ENCODE data around the gene NME5. TPM values are rescaled to one million over a fixed set of nuclear protein-coding genes. Genes with fewer than 3 reads are reported as not detected.

NME5 gene
- total and polyA plus RNA-seq, 2 of the 4 experiments (the other 2 are of a cell fraction), result 0.17 to 0.18 TPM

DNA sequence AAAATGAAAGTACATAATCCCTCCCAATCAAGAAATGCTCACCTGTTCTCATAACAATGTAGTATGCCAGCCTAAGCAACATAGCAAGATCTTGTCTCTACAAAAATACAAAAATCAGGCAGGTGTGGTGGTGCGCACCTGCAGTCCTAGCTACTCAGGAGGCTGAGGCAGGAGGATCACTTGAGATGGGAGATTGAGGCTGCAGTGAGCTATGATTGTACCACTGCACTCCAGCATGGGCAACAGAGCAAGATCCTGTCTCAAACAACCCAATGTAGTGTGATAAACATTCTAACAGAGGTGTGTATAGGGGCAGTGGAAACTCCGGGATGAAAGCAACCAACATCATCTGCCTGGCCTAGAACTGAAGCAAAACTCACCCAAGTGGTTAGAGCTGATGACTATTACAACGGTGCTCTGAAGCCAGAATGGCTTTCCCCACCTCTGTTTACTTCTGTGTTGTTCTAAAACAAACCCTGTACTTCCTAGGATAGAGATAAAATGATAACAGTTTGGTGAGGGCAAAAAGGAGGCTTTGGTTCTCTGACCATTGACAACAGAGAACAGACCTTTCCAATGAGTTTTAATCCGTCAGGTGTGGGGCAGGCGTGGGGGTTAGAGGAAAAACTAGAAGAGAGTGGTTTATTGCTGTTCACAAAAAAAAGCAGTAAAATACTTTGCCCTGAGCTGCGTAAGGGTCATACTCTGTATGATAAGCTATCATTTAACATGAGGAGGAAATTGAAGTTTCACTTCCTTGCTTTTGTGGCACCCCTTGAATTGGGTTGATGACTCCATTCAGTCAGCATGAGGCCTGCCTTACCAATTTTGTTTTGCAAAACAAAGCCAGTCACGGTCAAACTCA lies 36.5 kb downstream of the NME5 start:
- ChIA-PET POLR2A (ENCODE audit: unreplicated experiment) (no interaction called here), CTCF (no interaction called here)
- H3K9me3 ChIP-seq (ENCODE audit: control insufficient read depth, insufficient read depth, low read length), result no peaks in the 10 kb centered on the region
- no peak overlapping the region for H2BK120ac ChIP-seq (ENCODE audit: low read depth, low read length)
- dilution Hi-C loops (cut with HindIII; ENCODE audit: low sequenced_read_pairs, unreplicated experiment) (no loop called here), intact Hi-C loops (cut with micrococcal nuclease) (no loop called here), in situ Hi-C loops (cut with MboI; ENCODE audit: low sequenced_read_pairs) (no loop called here)
- WGBS, 2 experiments (ENCODE audit: extremely low coverage in 2 of 2, insufficient read length in 1 of 2), result 25% methylated on average over 1 of the region's 7 CpGs; no CpG with 5 or more reads in 1 of the 2 experiments
- no peak overlapping the region for H2BK5ac ChIP-seq (ENCODE audit: low read depth, low read length, poor library complexity, severe bottlenecking)
- H3K27me3 ChIP-seq (ENCODE audit: control insufficient read depth, insufficient read depth, low read length), result peaks cover 5% of the 10 kb centered on the region; the same call in 1 of the 2 replicates
- H2AK5ac ChIP-seq (ENCODE audit: low read depth, low read length), result no peak overlapping the region
- ATAC-seq (ENCODE audit: low read depth), result no peak
- H3K14ac ChIP-seq (replicated peaks; ENCODE audit: low read depth, low read length), result no peak overlapping the region
- no peak overlapping the region for H3K27ac ChIP-seq (ENCODE audit: insufficient read depth, low read length)
- no peak overlapping the region for H3K4me3 ChIP-seq (ENCODE audit: insufficient read depth, low read depth, low read length)
- no peak overlapping the region for H3K4me2 ChIP-seq (ENCODE audit: low read depth, low read length)
- no peak overlapping the region for H3K23ac ChIP-seq (ENCODE audit: low read depth, low read length)
- no peaks in the 10 kb centered on the region for H3K36me3 ChIP-seq (ENCODE audit: control insufficient read depth, insufficient read depth, low read length)
- no peak overlapping the region for H4K5ac ChIP-seq (ENCODE audit: low read depth, low read length)
- DNase-seq, result no peak
- no peak overlapping the region for H3K56ac ChIP-seq (ENCODE audit: extremely low read depth, insufficient read depth, low read length)
- no peak overlapping the region for H2AK9ac ChIP-seq (replicated peaks; ENCODE audit: low read depth, low read length, poor library complexity)
- H4K8ac ChIP-seq (ENCODE audit: low read depth in 2 of 2, low read length in 2 of 2), result no peak overlapping the region
- no peak overlapping the region for H3K18ac ChIP-seq (ENCODE audit: low read depth, low read length)
- H3K9ac ChIP-seq (ENCODE audit: low read depth, low read length), result no peak overlapping the region
- no peak overlapping the region for H2BK20ac ChIP-seq (ENCODE audit: low read depth, low read length)
- H2BK15ac ChIP-seq (ENCODE audit: low read depth, low read length), result no peak overlapping the region
- no peak overlapping the region for H4K91ac ChIP-seq (ENCODE audit: insufficient read depth, low read depth, low read length)
- H3K9me1 ChIP-seq (ENCODE audit: insufficient read depth, low read length), result no peaks in the 10 kb centered on the region
- no peaks in the 10 kb centered on the region for H4K20me1 ChIP-seq (ENCODE audit: insufficient read depth, low read length)
- BruUV-seq (replicated peaks), result no TSS peak
- no peak overlapping the region for H3K4ac ChIP-seq (ENCODE audit: low read depth, low read length)
- no peaks in the 10 kb centered on the region for H3K79me1 ChIP-seq (ENCODE audit: low read depth in 1 of 2, low read length in 2 of 2)
- no peak overlapping the region for H2AFZ ChIP-seq (replicated peaks; ENCODE audit: low read length, poor library complexity)
- H3K4me1 ChIP-seq (ENCODE audit: control insufficient read depth, insufficient read depth, low read length), result no peaks in the 10 kb centered on the region
- no peak for TF ChIP-seq ELK1 (IDR thresholded peaks at IDR 0.05; ENCODE audit: borderline replicate concordance, low read depth, low read length)
- TF ChIP-seq MAFK (IDR thresholded peaks at IDR 0.05; ENCODE audit: low read depth, low read length), result no peak
- no peak for TF ChIP-seq RAD21 (IDR thresholded peaks at IDR 0.05; ENCODE audit: low read length)
- TF ChIP-seq NFE2L2 (IDR thresholded peaks at IDR 0.05; ENCODE audit: low read depth, low read length), result no peak
- TF ChIP-seq POLR2A (IDR thresholded peaks at IDR 0.05; ENCODE audit: low read depth, low read length), result no peak
- TF ChIP-seq MAZ (IDR thresholded peaks at IDR 0.05; ENCODE audit: borderline replicate concordance, low read depth, low read length), result no peak
- TF ChIP-seq SMC3 (IDR thresholded peaks at IDR 0.05; ENCODE audit: low read depth, low read length), result no peak
- TF ChIP-seq FOS (IDR thresholded peaks at IDR 0.05; ENCODE audit: low read depth, low read length), result no peak
- no peak for TF ChIP-seq CTCF (conservative IDR thresholded peaks at IDR 0.05; ENCODE audit: low read depth, low read length)
- no peak for TF ChIP-seq BHLHE40 (IDR thresholded peaks at IDR 0.05; ENCODE audit: low read depth, low read length)
- TF ChIP-seq, protein P1, sequence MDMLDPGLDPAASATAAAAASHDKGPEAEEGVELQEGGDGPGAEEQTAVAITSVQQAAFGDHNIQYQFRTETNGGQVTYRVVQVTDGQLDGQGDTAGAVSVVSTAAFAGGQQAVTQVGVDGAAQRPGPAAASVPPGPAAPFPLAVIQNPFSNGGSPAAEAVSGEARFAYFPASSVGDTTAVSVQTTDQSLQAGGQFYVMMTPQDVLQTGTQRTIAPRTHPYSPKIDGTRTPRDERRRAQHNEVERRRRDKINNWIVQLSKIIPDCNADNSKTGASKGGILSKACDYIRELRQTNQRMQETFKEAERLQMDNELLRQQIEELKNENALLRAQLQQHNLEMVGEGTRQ (IDR thresholded peaks at IDR 0.05; ENCODE audit: low read depth, low read length), result no peak
- no peak for TF ChIP-seq CEBPB (IDR thresholded peaks at IDR 0.05; ENCODE audit: low read depth, low read length)
- no peak for TF ChIP-seq RCOR1 (IDR thresholded peaks at IDR 0.05; ENCODE audit: insufficient replicate concordance, low read length)
- no peak for TF ChIP-seq CHD1 (IDR thresholded peaks at IDR 0.05; ENCODE audit: low read depth, low read length)
- no peak for TF ChIP-seq MXI1 (IDR thresholded peaks at IDR 0.05; ENCODE audit: borderline replicate concordance, low read depth, low read length)
